Left kidney (tissue), 2 donors: ENCODE data around the gene HPGDS. TPM values are rescaled to one million over a fixed set of nuclear protein-coding genes. Genes with fewer than 3 reads are reported as not detected.
"Not testable (repeated sequence)": the region's sequence is repeated elsewhere in the genome, so short reads cannot be mapped to it uniquely, and the experiment has no call there.

Source experiments
- DNase-seq: peaks from one replicate; pipeline ENCODE4 v3.0.0-alpha.2; 2013
- polyA plus RNA-seq: library from polyadenylated mRNA; unstranded; fragments of 120-200 nt; gene quantifications from one replicate; pipeline ENCODE4 v1.2.1, GENCODE V29; 2013; ENCODE audit not compliant: insufficient read length

HPGDS gene
- polyA plus RNA-seq, 1 donor, result 5.2 TPM

GRCh38 chr4:94329933-94330332 is 12.7 kb downstream of the HPGDS start:
- no peak for DNase-seq

- no peak for DNase-seq
Observed at GRCh38 chr4:94325835-94326234, 16.8 kb downstream of the HPGDS start.

- DNase-seq, result not testable (repeated sequence)
Observed at GRCh38 chr4:94319927-94320326, 22.7 kb downstream of the HPGDS start.

GRCh38 chr4:94307231-94307871 is 35.3 kb downstream of the HPGDS start:
- no peak for DNase-seq

GRCh38 chr4:94306713-94307112 is 35.9 kb downstream of the HPGDS start:
- no peak for DNase-seq

GRCh38 chr4:94305466-94306225 is 37.0 kb downstream of the HPGDS start:
- DNase-seq, result no peak

- peak; percentile 31 for DNase-seq
Observed at GRCh38 chr4:94304365-94304971, 38.2 kb downstream of the HPGDS start.

GRCh38 chr4:94302191-94302590 is 40.4 kb downstream of the HPGDS start:
- no peak for DNase-seq

- no peak for DNase-seq
Observed at GRCh38 chr4:94298725-94299252, 43.8 kb downstream of the HPGDS start.

GRCh38 chr4:94295473-94295872 is 47.2 kb downstream of the HPGDS start:
- DNase-seq, result not testable (repeated sequence)

- not testable (repeated sequence) for DNase-seq
Observed at GRCh38 chr4:94293981-94294380, 48.7 kb downstream of the HPGDS start.

GRCh38 chr4:94290245-94290644 is 52.4 kb downstream of the HPGDS start:
- no peak for DNase-seq

GRCh38 chr4:94285666-94286065 is 57.0 kb downstream of the HPGDS start:
- DNase-seq, result no peak

GRCh38 chr4:94284889-94285288 is 57.7 kb downstream of the HPGDS start:
- no peak for DNase-seq

GRCh38 chr4:94278781-94279180 is 63.9 kb downstream of the HPGDS start:
- DNase-seq, result no peak

GRCh38 chr4:94277534-94277933 is 65.1 kb downstream of the HPGDS start:
- no peak for DNase-seq

GRCh38 chr4:94276204-94276603 is 66.4 kb downstream of the HPGDS start:
- DNase-seq, result no peak

- DNase-seq, result no peak
Observed at GRCh38 chr4:94274912-94275311, 67.7 kb downstream of the HPGDS start.

GRCh38 chr4:94271248-94271647 is 71.4 kb downstream of the HPGDS start:
- DNase-seq, result no peak

- DNase-seq, result no peak
Observed at GRCh38 chr4:94267037-94267436, 75.6 kb downstream of the HPGDS start.

- no peak for DNase-seq
Observed at GRCh38 chr4:94262163-94263016, 80.2 kb downstream of the HPGDS start.

GRCh38 chr4:94256828-94257227 is 85.8 kb downstream of the HPGDS start:
- no peak for DNase-seq
